PC-3 (cell line): ENCODE data around the gene HIVEP3.

ENCODE experiments used
- CTCF ChIP-seq: fragments of 300-600 bp; sonication (generic); conservative IDR thresholded peaks from 2 replicates; pipeline ENCODE4 v1.5.1; 2017; ENCODE audit warnings: antibody characterized with exemption, low read depth, mild to moderate bottlenecking, low read length
- EZH2 ChIP-seq: fragments of 300-600 bp; sonication (generic); IDR thresholded peaks from one replicate; pipeline ENCODE4 v1.6.1; 2017; ENCODE audit warnings: antibody characterized with exemption, mild to moderate bottlenecking, low read length; ENCODE audit not compliant: unreplicated experiment

GRCh38 chr1:41566969-41567368, 351.8 kb downstream of the HIVEP3 start:
- no peak for TF ChIP-seq EZH2
- TF ChIP-seq CTCF, result no peak
